Pancreas (tissue), 10 donors: ENCODE measurements around the gene F7. TPM values are rescaled to one million over a fixed set of nuclear protein-coding genes. Genes with fewer than 3 reads are reported as not detected.

ENCODE experiments used
- ATAC-seq, 4 donors: fragments of 200-7000 bp; cut with Tn5 transposase; one replicate each; pipeline versions ENCODE4 v1.8.0 to v1.9.1; 2020; ENCODE audit warnings: mild to moderate bottlenecking in 4 of 4, moderate library complexity in 4 of 4
- DNase-seq, 6 donors: peaks; one replicate each; pipeline ENCODE4 v3.0.0-alpha.2; 2020
- FAIRE-seq: peaks from 2 replicates; lab custom pipeline; 2012; peaks lifted over from hg19 to GRCh38; lab: Jason Lieb, UNC
- H3K27ac ChIP-seq, 4 donors: fragments of 200-600 bp; sonication (generic); 1 replicate in 3 of 4; 2 replicates in 1 of 4; pipeline versions ENCODE4 v1.5.0 to v1.8.0; 2020
- H3K27me3 ChIP-seq, 4 donors: fragments of 200-600 bp; one replicate each; pipeline ENCODE4 v1.8.0; 2021
- H3K36me3 ChIP-seq, 3 donors: fragments of 200-600 bp; sonication (generic) in 1 of 3; one replicate each; pipeline versions ENCODE4 v1.5.0 to v1.8.0; 2020 to 2021
- H3K4me1 ChIP-seq, 3 donors: fragments of 200-600 bp; one replicate each; pipeline ENCODE4 v1.8.0; 2021
- H3K4me3 ChIP-seq, 4 donors: fragments of 200-600 bp; sonication (generic) in 2 of 4; one replicate each; pipeline versions ENCODE4 v1.5.0 to v1.8.0; 2020 to 2021
- H3K9me3 ChIP-seq, 4 donors: fragments of 200-600 bp; one replicate each; pipeline ENCODE4 v1.8.0; 2021
- WGBS, 2 donors: extraction: QIAGEN DNeasy Blood & Tissue Kit; methylation state at CpG; one replicate each; pipeline ENCODE4 v1.1.7; 2013; 5-methylcytosine and 5-hydroxymethylcytosine counted together
- intact Hi-C, 3 donors: fragments of 100-400 bp; cut with DNase I; formaldehyde crosslinking; loops; one replicate each; pipeline versions ENCODE4 v1.11.1 to v1.14.2; 2022
- polyA plus RNA-seq, 2 donors: library from polyadenylated mRNA; stranded (reverse); fragments of 200-250 nt; gene quantifications; one replicate each; pipeline ENCODE4 v1.2.3, GENCODE V29; 2013
- total RNA-seq, 6 donors: library from RNA; stranded (reverse); fragmentation: NEBNext Ultra II Directional in 4 of 6; extraction: Animal tissue kit (Norgen Biotek cat#: 25700) in 4 of 6; gene quantifications; one replicate each; pipeline versions ENCODE4 v1.2.1 to v1.2.4, GENCODE V29; 2021 to 2023
- TF ChIP-seq, protein P1 (sequence below), 4 donors: fragments of 200-600 bp; sonication (generic) in 3 of 4; IDR thresholded peaks; one replicate each; pipeline versions ENCODE4 v1.5.0 to v1.8.0; 2021; ENCODE audit warnings: antibody characterized with exemption in 4 of 4
- donor health status: healthy with polysubstance abuse.
- donor health status: DM: no; HTN: no; CAD: no; lungs with moderate emphysema.
- donor health status: DM: no; HTN: no; CAD: no.
- donor health status: control.
- donor health status: control.
- donor health status: Bipolar disorder and iron deficiency.
- donor health status: DM: yes; HTN: yes; CAD: no.
- donor health status: DM: no; HTN: no; CAD: no.
- donor health status: DM: no; HTN: no; CAD: no.
- donor health status: DM: yes; HTN: yes; CAD: no.

F7 gene
- total and polyA plus RNA-seq, 8 donors = 0.13 to 0.96 (median 0.23) TPM; not detected in 2

DNA sequence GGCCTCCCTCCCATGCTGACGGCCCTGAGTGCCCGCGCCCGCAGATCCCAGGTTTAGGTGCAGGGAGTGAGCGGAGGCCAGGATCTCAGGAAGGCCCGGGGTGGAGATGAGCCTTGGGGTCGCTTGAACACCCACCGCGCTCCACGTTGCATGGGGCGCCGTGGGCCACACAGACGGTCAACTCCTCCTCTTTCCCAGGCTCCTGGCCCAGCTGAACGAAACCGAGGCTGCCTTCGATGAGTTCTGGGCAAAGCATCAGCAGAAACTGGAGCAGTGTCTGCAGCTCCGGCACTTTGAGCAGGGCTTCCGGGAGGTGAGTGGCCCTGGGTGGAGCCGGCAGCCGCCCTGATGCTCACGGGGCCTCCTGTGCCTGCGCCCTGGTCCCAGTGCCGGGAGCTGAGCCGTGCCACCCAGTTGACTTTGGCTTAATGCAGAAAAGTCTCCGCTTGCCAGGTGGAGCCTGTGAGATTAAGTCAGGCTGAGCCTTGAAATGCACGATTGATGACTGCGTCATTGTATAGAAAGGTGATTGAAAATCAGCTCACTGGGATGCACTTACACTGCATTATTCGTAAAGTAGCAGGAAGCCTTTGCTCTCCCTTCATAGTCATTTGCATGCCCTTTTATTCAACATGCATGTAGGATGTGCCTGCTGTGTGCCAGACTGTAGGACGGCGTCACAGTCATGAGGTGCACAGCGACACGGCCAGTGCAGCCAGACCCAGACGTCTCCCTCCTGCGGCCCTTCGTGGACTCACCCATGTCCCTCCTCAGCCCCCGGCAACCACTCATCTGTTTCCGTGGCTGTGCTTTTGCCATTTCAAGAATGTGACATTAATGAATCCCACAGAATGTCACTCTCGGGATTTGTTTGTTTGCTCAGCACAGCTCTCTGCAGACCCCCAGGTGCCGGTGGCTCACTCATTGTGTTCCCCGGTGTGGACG is 35.5 kb upstream of the F7 start:
- Histone ChIP-seq H3K4me3 (no peak overlapping the region), H3K36me3 (peaks cover 0 to 16% (median 0%) of the 10 kb centered on the region in 3 donors), H3K27ac (no peak overlapping the region), H3K27me3 (no peaks in the 10 kb centered on the region), H3K9me3 (no peaks in the 10 kb centered on the region), H3K4me1 (no peaks in the 10 kb centered on the region)
- FAIRE-seq (no peak), ATAC-seq (peak in 3 of 4 donors; percentile 15 to 61 (median 55)), DNase-seq (peak in 1 of 6 donors; percentile 58)
- TF ChIP-seq, protein P1, sequence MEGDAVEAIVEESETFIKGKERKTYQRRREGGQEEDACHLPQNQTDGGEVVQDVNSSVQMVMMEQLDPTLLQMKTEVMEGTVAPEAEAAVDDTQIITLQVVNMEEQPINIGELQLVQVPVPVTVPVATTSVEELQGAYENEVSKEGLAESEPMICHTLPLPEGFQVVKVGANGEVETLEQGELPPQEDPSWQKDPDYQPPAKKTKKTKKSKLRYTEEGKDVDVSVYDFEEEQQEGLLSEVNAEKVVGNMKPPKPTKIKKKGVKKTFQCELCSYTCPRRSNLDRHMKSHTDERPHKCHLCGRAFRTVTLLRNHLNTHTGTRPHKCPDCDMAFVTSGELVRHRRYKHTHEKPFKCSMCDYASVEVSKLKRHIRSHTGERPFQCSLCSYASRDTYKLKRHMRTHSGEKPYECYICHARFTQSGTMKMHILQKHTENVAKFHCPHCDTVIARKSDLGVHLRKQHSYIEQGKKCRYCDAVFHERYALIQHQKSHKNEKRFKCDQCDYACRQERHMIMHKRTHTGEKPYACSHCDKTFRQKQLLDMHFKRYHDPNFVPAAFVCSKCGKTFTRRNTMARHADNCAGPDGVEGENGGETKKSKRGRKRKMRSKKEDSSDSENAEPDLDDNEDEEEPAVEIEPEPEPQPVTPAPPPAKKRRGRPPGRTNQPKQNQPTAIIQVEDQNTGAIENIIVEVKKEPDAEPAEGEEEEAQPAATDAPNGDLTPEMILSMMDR (IDR thresholded peaks at IDR 0.05) = no peak
- WGBS, 2 donors = 90% methylated on average over 41 of the region's 41 CpGs
- intact Hi-C loops = no loop called here

DNA sequence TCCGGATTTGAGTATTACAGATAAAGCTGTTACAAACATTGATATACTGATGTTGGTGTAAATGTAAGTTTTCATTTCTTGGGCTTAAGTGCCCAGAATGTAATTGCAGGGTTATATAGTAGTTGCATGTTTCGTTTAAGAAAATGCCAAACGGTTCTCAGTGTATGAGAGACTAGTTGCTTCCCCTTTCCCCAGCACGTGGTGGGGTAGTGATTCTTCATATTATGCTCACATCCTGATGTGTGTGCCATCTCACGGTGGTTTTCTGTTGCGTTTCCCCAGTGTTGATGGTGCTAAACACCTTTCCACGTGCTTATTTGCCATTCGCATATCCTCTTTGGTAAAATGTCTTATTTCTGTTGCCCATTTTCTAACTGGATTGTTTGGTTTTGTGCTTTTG is 34.7 kb upstream of the F7 start:
- no peak for FAIRE-seq
- DNase-seq = no peak
- Histone ChIP-seq H3K36me3 (peaks cover 0 to 16% (median 0%) of the 10 kb centered on the region in 3 donors), H3K27ac (no peak overlapping the region), H3K27me3 (no peaks in the 10 kb centered on the region), H3K4me1 (no peaks in the 10 kb centered on the region), H3K4me3 (no peak overlapping the region), H3K9me3 (no peaks in the 10 kb centered on the region)
- WGBS, 2 donors = 83 to 86% methylated on average over 8 of the region's 8 CpGs
- intact Hi-C loops = no loop called here
- TF ChIP-seq, protein P1 (IDR thresholded peaks at IDR 0.05) = no peak
- peak in 1 of 4 donors; percentile 34 for ATAC-seq

DNA sequence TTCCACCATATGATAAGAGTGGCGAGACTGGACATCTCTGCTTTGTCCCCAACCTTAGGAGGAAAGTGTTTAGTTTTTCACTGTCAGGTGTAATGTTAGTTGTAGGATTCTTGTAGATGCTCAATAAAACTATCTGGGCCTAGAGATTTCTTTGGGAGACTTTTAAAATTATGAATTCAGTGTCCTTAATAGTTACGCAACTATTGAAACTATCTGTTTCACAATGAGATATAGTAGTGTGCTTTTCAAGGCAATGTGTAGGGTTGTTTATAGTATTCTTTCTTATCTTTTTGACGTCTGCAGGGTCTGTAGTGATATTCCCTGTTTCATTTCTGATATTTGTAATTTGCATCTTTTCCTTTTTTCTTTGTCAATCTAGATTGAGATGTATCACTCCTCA is 33.2 kb upstream of the F7 start:
- Histone ChIP-seq H3K27ac (no peak overlapping the region), H3K27me3 (no peaks in the 10 kb centered on the region), H3K4me1 (no peaks in the 10 kb centered on the region), H3K4me3 (no peak overlapping the region), H3K9me3 (no peaks in the 10 kb centered on the region), H3K36me3 (peaks cover 0 to 32% (median 6%) of the 10 kb centered on the region in 3 donors)
- ATAC-seq (no peak), DNase-seq (no peak), FAIRE-seq (no peak)
- WGBS, 2 donors = 85 to 88% methylated on average over 3 of the region's 3 CpGs
- TF ChIP-seq, protein P1 (IDR thresholded peaks at IDR 0.05) = no peak
- intact Hi-C loops = no loop called here

DNA sequence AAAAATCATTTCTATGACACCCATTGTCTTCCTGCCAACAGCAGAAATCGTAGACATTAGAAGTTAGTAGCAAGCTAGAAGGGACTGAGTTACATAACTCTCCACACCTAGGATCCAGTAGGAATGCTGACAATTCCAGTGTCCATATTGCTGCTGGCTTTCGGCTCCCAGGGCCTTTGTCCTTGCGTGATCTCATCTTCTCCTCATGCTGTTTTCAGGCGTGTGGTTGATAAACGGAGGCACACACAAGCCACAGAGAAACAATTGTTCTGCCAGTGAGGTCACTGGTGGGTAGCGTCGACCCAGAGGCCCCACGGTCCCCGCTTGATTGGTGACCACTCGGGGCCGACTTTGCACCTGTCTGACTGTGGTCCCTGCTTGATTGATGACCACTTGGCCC is 31.6 kb upstream of the F7 start:
- ATAC-seq (no peak), FAIRE-seq (no peak), DNase-seq (peak in 1 of 6 donors; percentile 14)
- Histone ChIP-seq H3K9me3 (no peaks in the 10 kb centered on the region), H3K27me3 (no peaks in the 10 kb centered on the region), H3K4me1 (no peaks in the 10 kb centered on the region), H3K4me3 (no peak overlapping the region), H3K27ac (no peak overlapping the region), H3K36me3 (peaks cover 0 to 36% (median 8%) of the 10 kb centered on the region in 3 donors)
- intact Hi-C loops = no loop called here
- WGBS, 2 donors = 81 to 85% methylated on average over 11 of the region's 11 CpGs
- TF ChIP-seq, protein P1 (IDR thresholded peaks at IDR 0.05) = no peak

DNA sequence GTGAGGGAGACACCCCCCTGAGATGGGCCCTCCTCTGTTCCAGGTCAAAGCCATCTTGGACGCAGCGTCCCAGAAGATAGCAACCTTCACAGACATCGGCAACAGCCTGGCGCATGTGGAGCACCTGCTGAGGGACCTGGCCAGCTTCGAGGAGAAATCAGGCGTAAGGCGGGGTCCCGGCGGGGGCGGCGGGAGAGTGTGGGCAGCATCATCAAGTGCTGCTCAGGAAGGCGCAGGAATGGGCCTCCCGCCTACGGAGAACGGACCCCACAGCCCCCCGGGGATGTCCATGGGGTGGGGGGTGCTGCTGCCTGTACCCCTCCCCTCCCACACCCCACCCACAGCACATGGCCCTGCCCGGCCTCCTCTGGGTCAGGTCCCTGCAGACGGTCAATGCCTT is 31.2 kb upstream of the F7 start:
- 89 to 94% methylated on average over 18 of the region's 18 CpGs for WGBS, 2 donors
- no peaks in the 10 kb centered on the region for H3K9me3 ChIP-seq
- DNase-seq (peak in 2 of 6 donors; percentile 14 to 57), FAIRE-seq (no peak), ATAC-seq (no peak)
- no peak overlapping the region for H3K4me3 ChIP-seq
- no peaks in the 10 kb centered on the region for H3K4me1 ChIP-seq
- H3K27me3 ChIP-seq = no peaks in the 10 kb centered on the region
- TF ChIP-seq, protein P1 (IDR thresholded peaks at IDR 0.05) = no peak
- intact Hi-C loops = no loop called here
- peaks cover 0 to 36% (median 8%) of the 10 kb centered on the region in 3 donors for H3K36me3 ChIP-seq
- no peak overlapping the region for H3K27ac ChIP-seq
